GM23248 (cell line): Measurements from ENCODE around the gene SH3GL1.

ENCODE experiments used
- EZH2 ChIP-seq: fragments of 200-600 bp; sonication (generic); IDR thresholded peaks from 2 replicates; pipeline ENCODE4 v1.6.1; 2018; ENCODE audit warnings: antibody characterized with exemption, mild to moderate bottlenecking; ENCODE audit not compliant: insufficient read depth, poor library complexity, severe bottlenecking
- EZH2phosphoT487 ChIP-seq: fragments of 200-600 bp; sonication (generic); IDR thresholded peaks from 2 replicates; pipeline ENCODE4 v1.6.1; 2018; ENCODE audit warnings: antibody characterized with exemption, moderate library complexity, mild to moderate bottlenecking, low read depth; ENCODE audit not compliant: insufficient read depth

DNA sequence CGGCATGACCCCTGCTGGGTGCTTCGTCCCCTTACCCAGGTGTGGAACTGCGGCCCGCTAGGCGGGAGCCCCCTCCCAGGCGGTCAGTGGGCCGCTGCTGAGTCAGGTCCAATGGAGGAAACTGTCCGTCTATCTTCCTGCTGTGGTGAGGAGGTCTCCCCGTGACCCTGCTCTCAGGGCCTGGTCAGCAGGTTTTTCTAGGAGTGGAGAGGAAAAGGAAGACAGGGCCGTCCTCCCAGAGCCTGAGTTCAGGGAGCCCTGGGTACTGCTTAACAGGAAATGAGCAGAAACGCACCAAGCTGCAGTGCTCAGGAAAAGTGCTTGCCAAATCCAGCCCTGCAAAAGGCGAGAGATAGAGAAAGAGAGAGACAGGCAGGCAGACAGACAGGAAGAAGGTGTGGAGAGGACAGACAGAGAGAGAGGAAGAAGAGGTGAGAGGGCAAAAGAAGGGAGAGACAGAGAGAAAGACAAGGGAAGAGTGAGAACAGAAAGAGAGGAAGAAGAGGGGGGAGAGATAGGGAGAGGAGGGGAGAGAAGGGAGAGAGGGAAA lies 10.3 kb downstream of the SH3GL1 start:
- TF ChIP-seq EZH2 (no peak), EZH2phosphoT487 (no peak)
